ENCODE data around the gene BMPR1A.

DNA sequence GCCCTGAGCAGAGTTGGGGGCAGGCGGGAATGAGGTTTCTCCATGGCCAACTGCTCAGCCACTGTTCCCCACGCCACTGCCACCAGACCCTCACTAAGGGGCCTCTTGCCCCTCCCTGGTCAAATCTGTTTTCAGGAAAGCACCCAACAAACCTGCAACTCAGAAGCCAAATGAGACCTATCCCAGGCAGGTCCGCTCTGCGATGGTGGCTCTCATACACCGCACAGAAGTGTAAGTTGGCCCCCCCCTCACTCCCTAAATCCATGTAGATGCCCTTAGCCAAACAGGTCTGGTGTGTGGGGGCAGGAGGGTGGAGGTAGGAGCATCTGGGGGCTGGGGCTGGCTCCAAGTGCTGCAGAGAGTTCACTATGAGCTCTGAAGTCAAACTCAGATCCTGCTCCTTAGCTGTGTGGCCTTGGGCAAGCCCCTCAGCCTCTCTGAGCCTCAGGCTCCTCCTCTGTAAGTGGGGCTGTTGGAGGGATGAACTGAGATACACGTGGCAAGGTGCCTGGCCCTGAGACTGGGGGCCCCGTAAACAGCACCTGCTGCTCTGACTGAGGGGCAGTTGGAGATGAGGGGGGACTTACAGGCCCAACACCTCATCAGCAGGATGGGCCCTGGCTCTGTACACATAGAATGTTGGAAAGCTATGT, 199.9 kb downstream of the BMPR1A start:
- TF ChIP-seq, protein P1, sequence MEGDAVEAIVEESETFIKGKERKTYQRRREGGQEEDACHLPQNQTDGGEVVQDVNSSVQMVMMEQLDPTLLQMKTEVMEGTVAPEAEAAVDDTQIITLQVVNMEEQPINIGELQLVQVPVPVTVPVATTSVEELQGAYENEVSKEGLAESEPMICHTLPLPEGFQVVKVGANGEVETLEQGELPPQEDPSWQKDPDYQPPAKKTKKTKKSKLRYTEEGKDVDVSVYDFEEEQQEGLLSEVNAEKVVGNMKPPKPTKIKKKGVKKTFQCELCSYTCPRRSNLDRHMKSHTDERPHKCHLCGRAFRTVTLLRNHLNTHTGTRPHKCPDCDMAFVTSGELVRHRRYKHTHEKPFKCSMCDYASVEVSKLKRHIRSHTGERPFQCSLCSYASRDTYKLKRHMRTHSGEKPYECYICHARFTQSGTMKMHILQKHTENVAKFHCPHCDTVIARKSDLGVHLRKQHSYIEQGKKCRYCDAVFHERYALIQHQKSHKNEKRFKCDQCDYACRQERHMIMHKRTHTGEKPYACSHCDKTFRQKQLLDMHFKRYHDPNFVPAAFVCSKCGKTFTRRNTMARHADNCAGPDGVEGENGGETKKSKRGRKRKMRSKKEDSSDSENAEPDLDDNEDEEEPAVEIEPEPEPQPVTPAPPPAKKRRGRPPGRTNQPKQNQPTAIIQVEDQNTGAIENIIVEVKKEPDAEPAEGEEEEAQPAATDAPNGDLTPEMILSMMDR (conservative IDR thresholded peaks at IDR 0.05; ENCODE audit: low read length): no peak
- no peak for TF ChIP-seq EZH2phosphoT487 (IDR thresholded peaks at IDR 0.05; ENCODE audit: borderline replicate concordance, low read depth, low read length)

Measured in OCI-LY7 (cell line).